HG03025 (cell line): ENCODE data around the gene RAVER1.
"Not testable (repeated sequence)": the region's sequence is repeated elsewhere in the genome, so short reads cannot be mapped to it uniquely, and the experiment has no call there.

Experiments used
- ATAC-seq: cut with Tn5 transposase; IDR thresholded peaks from one replicate; pipeline ENCODE4 v1.9.1; 2021; ENCODE audit warnings: mild to moderate bottlenecking, moderate library complexity; ENCODE audit not compliant: unreplicated experiment, low FRiP score

RAVER1 gene, protein sequence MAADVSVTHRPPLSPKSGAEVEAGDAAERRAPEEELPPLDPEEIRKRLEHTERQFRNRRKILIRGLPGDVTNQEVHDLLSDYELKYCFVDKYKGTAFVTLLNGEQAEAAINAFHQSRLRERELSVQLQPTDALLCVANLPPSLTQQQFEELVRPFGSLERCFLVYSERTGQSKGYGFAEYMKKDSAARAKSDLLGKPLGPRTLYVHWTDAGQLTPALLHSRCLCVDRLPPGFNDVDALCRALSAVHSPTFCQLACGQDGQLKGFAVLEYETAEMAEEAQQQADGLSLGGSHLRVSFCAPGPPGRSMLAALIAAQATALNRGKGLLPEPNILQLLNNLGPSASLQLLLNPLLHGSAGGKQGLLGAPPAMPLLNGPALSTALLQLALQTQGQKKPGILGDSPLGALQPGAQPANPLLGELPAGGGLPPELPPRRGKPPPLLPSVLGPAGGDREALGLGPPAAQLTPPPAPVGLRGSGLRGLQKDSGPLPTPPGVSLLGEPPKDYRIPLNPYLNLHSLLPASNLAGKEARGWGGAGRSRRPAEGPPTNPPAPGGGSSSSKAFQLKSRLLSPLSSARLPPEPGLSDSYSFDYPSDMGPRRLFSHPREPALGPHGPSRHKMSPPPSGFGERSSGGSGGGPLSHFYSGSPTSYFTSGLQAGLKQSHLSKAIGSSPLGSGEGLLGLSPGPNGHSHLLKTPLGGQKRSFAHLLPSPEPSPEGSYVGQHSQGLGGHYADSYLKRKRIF

GRCh38 chr19:10332965-10333757 lies at the start of gene RAVER1:
Gene RAVER1, minus strand, starts transcription at chr19:10333529. Its CDS starts 22 bp downstream, at chr19:10333507.
- ATAC-seq: peak; percentile 74

DNA sequence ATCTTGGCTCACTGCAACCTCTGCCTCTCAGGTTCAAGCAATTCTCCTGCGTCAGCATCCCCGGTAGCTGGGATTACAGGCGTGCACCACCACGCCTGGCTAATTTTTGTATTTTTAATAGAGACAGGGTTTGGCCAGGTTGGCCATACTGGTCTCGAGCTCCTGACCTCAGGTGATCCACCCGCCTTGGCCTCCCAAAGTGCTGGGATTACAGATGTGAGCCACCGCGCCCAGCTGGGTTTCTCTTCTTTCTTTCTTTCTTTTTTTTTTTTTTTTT lies 49.8 kb upstream of the RAVER1 start:
- not testable (repeated sequence) for ATAC-seq

DNA sequence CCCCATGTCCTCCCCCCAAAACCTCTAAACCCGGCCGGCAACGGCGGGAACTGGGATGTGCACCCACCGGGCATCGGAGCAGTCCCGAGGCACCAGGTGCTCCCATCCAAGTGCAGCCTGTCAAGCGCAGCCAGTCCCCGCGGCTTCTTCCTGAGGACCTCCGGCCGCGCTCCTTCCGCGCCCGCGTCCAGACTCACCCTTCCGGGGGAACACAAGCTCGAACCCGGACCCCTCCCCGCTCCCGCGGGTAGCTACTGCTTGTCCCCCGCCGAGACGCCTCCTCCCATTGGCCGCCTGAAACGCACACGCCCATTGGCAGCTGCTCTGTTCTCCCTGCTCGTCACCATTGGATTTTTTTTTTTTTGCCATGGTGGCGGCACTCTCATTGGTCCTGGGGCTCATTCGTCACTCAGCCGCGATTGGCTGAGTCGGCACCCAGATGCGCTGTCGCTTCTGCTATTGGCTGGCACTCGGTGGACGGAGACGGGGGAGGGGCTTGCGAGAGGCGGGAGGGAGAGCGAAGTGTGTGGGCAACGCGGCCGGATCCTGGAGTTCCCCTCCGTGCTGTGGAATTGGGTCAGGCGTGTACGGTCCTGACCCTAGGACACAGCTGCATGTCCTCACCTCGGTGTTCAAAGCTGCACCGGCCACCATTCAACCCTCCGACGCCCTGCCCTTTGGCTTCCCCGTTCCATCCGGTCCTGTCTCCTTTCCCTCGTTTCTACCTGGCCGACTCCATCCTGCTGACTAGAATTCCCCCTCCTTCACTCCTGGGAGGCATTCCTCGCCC lies 47.2 kb upstream of the RAVER1 start, which contains the start of gene TYK2:
TYK2 (minus strand) TSS at position 260 of the 790 bp plus-strand sequence. CDS start 2,166 bp downstream, outside the sequence.
- ATAC-seq: peak; percentile 88

- ATAC-seq: peak; percentile 8
These were observed 46.6 kb upstream of the RAVER1 start for GRCh38 chr19:10379880-10380312.

GRCh38 chr19:10378124-10378523 lies 44.8 kb upstream of the RAVER1 start:
- ATAC-seq: no peak

- not testable (repeated sequence) for ATAC-seq
These were observed 43.9 kb upstream of the RAVER1 start for GRCh38 chr19:10377140-10377640.

DNA sequence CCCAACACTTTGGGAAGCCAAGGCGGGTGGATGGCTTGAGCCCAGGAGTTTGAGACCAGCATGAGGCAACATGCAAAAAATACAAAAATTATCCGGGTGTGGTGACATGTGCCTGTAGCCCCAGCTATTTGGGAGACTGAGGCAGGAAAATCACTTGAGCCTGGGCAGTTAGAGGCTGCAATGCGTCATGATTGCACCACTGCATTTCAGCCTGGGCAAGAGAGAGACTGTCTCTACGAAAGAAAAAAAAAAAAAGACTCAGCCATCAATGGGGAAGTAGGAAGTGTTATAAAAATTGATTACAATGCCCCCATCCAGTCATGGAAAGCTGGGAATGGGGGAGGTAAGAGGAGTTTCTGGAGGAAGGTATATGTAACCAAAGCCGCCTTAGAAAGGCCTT lies 41.6 kb upstream of the RAVER1 start:
- ATAC-seq: no peak

DNA sequence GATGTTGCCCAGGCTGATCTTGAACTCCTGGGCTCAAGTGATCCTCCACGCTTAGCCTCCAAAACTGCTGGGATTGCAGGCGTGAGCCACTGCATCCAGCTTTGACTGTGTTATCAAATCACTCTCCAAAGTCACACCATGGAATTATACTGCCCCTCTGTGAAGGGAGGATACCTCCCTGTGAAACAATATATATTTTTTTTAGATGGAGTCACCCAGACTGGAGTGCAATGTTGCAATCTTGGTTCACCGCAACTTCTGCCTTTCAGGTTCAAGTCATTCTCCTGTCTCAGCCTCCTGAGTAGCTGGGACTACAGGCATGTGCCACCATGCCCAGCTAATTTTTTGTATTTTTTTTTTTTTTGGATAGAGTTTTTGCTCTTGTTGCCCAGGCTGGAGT lies 39.4 kb upstream of the RAVER1 start:
- ATAC-seq: no peak

DNA sequence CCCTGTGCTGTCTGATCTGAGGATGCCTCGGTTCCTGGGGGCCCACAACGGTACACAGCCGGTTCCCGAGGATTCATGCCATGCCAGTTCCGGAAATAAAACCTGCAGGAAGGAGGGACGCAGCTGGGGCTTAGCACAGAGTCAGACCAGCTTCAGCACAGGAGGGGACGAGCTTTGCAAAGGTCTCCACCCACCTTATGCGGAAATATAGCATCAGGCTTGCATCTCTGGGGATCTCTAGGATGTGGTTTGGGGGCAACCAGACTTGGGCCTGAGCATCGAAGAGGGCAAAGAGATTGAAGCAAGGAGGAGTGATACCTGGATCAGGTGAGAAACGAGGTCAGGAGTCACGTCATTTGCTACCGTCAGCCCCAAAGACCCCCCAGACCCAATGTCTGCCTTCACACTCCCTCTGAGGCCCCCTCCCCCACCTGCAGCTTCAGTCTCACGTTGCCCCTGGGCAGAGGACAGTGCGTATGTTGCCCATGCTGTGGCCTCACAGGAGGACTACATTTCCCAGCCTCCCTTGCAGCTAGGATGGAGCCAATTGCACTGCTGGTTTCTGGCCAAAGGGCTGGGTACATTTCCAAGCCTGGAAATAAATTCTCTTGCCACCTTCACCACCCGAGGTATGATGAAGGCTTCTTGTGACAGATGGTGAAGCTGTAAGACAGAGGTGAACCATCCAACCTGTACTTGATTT lies 34.9 kb upstream of the RAVER1 start:
- no peak for ATAC-seq

DNA sequence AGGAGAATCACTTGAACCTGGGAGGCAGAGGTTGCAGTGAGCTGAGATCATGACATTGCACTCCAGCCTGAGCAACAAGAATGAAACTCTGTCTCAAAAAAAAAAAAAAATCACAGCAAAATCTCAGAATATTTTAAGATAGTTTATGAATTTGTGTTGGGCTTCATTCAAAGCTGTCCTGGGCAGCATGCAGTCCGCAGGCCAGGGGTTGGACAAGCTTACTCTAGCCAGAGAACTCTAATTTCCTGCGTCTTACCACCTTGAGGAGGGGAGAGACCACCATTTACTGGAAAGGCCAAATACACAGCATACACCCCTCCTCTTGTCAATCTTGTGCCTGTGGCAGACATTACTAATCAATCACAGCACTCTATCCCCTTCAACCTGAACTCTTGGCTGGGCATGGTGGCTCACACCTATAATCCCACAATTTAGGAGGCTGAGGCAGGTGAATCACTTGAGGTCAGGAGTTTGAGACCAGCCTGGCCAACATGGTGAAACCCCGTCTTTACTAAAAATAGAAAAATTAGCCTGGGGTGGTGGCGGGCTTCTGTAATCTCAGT lies 33.7 kb upstream of the RAVER1 start:
- not testable (repeated sequence) for ATAC-seq

GRCh38 chr19:10365518-10365917 lies 32.2 kb upstream of the RAVER1 start:
- ATAC-seq: no peak

GRCh38 chr19:10364644-10365043 lies 31.3 kb upstream of the RAVER1 start:
- no peak for ATAC-seq

DNA sequence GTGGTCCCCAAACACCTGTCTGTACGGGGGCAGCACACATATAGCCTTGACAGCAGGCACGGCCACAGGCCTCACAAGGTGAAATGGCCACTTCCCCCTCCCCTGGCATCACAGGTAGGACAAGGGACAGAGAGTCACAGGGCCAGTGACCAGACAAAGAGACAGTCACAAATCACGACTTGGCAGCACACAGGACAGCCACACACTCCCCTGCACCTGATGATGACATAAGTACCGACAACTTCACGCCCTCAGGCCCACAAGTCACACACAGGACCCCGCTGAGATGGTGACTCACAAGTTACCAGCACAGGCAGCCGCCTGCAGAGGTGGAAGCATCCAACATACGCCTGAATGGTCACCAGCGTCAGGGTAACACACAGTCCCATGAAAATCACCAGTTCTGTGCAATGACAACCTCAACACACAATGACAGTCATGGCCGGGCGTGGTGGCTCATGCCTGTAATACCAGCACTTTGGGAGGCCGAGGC lies 30.5 kb upstream of the RAVER1 start:
- no peak for ATAC-seq

DNA sequence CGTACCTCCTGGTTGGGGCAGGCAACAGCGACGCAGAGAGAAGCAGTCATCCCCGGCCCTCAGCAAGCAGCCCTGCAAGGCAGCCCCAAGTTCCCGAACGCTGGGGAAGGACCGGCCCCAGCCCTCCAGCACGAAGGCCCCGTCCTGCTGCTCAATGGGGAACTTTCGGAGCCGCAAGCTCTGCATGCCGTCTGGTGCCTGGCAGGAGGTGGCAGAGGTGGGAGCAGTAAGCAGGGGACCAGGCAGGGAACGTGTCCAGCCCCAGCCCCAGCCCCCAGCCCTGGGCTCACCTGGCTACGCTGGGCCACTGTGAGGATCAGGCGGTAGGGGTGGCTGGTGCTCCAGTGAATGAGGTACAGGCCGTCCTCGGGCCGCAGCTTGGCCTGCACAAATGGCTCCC lies 28.9 kb upstream of the RAVER1 start:
- no peak for ATAC-seq

GRCh38 chr19:10361569-10362011 lies 28.3 kb upstream of the RAVER1 start:
- no peak for ATAC-seq

- no peak for ATAC-seq
These were observed 23.1 kb upstream of the RAVER1 start for GRCh38 chr19:10356431-10356830.

DNA sequence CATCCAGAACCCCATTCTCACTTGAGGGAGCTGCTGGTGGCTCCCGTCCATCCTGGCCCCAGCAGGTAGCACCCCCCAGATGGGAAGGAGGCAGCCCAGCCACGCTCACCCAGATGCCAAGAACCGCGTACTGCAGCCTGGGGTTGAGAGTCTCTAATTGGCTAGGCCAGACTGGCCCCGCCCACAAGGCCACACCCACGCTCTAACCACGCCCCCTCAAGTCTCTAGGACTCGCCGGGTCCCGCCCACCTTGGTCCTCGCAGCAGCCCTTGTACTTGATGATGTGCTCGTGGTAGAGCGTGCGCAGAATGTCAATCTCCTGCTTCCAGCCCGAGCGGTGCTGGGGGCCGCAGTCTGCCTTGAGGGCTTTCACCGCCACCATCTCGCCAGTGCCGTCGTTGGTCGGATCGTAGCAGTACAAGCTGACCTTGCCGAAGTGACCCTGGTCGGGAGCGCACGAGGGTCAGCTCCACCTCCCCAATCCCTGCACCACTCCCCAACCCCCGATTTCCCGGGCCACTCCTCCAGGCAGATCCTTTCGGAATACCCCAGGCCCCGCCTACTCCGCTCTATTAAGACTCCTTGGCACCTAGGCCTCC lies 20.6 kb upstream of the RAVER1 start:
- no peak for ATAC-seq
